Vein endothelial cell (primary cell): ENCODE measurements around the gene FAM89B. TPM values are rescaled to one million over a fixed set of nuclear protein-coding genes. Genes with fewer than 3 reads are reported as not detected.

Experiments used
- small RNA-seq: library from RNA; depleted of rRNA; stranded (forward); fragments of <200 nt; gene quantifications from one replicate; pipeline ENCODE3, GENCODE V24; 2012
- total RNA-seq: library from RNA; depleted of rRNA; stranded (reverse); fragments of >200 nt; gene quantifications from 2 replicates; pipeline ENCODE4 v1.2.3, GENCODE V29; 2012

Gene FAM89B
- 29.3 and 59.4 TPM in 2 replicates for total RNA-seq

DNA sequence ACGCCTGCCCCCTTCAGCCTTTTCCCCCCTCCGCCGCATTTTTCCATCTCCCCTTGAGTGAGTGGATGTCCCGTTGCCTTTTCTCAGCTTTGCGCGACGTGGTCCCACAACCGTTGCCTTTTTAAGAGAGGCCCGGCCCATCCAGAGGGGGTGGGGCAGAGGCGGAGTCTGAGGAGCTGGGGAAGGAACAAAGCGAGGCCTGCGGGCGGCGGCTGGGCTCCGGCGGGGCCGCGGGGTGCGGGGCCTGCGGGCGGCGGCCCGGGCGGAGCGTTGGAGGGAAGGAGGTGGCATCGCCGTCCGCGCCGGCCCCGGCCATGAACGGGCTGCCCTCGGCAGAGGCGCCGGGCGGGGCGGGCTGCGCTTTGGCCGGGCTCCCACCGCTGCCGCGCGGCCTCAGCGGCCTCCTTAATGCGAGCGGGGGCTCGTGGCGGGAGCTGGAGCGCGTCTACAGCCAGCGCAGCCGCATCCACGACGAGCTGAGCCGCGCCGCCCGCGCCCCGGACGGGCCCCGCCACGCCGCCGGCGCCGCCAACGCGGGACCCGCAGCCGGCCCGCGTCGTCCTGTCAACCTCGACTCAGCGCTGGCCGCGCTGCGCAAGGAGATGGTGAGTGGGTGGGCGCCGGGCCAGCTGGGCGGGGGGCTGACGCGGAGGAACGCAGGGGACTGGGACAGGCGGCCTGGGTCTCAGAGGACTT lies at the start of gene FAM89B:
TSS of gene FAM89B (plus strand) at position 183 of the 696 bp plus-strand sequence. CDS start at position 315, 132 bp downstream.

DNA sequence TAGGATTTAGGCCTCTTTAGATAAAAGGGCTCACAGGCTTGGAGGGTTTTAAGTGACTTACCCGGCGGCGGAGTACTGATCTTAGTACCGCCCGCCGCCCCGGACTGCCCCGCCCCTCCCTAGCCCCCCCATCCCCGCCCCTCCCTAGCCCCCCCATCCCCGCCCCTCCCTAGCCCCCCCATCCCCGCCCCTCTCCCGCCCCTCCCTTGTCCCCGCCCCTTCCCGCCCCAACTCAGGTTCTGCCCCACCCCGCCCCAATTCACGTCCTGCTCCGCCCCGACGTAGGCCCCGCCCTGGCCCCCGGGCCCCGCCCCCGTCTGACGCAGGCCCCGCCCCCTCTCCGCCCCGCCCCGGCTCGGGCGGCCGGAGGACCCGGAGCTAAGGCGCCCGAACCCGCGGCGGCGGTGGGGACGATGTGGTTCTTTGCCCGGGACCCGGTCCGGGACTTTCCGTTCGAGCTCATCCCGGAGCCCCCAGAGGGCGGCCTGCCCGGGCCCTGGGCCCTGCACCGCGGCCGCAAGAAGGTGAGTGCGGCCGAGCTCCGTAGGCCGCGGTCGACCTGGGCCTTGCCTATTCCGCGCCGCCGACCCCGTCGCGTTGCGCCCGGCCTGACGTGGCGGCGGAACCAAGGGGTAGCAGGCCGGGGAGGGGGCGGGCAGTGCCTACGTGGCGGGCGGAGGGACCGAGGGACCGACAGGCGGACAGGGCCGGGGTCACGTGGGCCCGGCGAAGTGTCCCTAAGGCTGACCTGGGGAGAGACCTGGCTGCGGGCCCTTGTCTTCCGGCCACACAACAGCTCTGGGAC lies 47.4 kb upstream of the FAM89B start, which contains the start of gene SCYL1:
TSS of gene SCYL1 (plus strand) at position 343 of the 805 bp plus-strand sequence. CDS start at position 414, 71 bp downstream.

DNA sequence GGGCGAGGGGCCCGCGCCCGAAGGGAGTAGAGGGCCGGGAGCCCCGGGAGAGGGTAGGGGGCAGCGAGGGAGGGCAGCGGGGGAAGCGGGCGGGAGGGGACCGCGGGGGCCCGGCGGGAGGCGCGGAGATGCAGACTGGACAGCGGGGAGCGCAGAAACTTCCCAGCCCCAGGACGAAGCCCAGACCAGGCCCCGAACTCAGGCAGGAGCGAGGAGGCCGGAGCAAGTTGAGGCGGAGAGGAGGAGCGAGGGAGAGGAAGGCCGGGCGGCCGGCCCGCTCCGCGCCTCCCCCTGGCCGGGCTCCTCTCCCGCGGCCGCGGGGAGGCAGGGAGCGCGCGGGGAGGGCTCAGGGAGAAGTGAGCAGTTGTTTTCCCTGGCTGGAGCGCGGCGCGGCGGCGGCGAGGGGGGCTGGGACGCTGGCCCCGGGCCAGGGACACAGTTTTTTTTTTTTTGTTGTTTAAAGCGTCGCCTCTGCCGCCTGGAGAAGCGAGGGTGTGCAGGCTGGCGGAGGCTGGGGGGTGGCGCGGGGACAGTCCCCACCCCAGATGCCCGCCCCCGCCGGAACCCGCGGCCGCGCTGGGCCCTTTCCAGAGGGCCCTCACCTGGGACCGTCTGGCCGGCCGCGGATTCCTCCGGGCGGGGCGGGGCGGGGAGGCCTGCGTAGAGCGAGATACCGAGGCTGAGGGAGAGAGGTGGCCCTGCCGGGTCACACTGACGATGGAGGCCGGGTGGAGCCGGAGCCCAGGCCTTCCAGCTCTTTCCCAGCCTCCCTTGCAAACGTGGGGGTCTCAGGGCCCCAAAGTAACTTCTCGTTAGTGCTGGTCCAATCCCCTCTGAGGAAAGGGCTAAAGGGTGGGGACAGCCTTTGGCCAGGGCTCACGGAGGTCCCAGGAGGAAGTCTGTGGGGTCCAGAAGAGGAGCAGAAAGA lies 14.1 kb upstream of the FAM89B start, which contains the start of gene LTBP3:
TSS of gene LTBP3 (minus strand) at position 358 of the 928 bp plus-strand sequence. CDS start 400 bp downstream, outside the sequence.

DNA sequence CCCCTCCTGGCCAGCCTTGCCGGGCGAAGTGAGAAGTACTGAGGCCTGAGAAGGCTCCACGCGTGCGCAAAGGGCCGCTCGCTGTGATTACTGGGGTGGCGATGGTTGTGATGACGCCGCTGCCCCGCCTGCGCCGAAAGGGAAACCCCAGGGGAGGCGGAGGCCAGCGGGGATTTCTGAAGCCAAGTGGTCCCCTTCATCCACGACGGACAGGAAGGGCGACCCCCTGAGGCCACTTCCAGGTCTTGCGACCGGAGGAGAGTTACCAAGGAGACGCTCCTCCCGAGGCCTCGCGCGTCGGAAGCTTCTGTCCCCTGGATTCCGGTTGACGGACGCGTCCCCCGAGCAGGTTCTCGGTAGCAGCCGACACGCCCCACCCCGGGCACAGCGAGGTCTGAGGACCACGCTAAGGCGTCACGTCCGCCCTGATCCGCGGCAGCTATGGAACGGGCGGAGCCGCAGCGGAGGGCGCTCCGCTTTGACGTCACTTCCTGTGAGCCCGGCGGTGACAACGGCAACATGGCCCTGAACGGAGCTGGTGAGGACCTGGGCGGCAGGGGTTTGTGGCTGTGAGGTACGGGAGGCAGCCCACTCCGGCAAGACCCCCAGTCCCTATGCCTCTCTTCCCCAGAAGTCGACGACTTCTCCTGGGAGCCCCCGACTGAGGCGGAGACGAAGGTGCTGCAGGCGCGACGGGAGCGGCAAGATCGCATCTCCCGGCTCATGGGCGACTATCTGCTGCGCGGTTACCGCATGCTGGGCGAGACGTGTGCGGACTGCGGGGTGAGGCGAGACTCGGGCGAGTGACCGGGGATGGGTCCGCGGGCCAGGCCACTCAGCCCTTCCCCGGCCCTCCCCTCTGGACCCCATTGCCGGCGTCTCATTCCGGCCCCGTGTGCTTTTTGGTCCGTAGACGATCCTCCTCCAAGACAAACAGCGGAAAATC lies 2.1 kb upstream of the FAM89B start, which contains the start of gene ZNRD2:
TSS of gene ZNRD2 (plus strand) at position 505 of the 946 bp plus-strand sequence. CDS start at position 520, 15 bp downstream.

DNA sequence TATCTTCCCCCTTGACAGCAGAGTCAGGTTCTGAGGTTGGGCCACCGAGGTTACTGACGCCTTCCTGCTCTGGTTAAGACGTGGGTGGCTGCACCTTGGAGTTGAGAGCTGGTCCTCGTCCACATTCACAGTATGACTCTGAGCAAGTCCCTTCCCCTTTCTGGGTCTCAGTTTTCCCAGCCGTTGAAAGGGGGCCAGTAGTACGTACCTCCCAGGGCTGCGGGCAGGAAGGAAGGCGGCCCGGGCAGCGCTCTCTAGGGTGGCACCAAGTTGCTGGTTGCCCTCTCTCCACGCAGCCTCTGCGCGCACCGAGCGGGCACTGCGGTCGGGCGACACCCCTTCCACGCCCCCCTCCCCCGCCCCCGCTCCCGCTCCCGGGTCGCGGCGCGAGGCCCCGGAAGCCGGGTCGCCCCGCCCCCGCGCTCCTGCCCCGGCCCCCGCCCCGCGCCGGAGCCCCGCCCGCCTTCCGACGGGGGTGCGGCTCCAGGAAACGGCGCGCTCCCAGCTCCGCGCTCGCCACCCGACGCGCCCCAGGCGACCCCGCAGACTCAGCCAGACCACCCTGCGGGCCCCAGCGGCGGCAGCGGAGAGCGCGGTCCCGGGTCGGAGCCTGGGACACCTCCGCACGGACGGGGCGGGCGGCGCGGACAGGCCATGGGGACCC lies 3.4 kb downstream of the FAM89B start, which contains the start of gene EHBP1L1:
TSS of gene EHBP1L1 (plus strand) at position 486 of the 664 bp plus-strand sequence. CDS start 250 bp downstream, outside the sequence.

DNA sequence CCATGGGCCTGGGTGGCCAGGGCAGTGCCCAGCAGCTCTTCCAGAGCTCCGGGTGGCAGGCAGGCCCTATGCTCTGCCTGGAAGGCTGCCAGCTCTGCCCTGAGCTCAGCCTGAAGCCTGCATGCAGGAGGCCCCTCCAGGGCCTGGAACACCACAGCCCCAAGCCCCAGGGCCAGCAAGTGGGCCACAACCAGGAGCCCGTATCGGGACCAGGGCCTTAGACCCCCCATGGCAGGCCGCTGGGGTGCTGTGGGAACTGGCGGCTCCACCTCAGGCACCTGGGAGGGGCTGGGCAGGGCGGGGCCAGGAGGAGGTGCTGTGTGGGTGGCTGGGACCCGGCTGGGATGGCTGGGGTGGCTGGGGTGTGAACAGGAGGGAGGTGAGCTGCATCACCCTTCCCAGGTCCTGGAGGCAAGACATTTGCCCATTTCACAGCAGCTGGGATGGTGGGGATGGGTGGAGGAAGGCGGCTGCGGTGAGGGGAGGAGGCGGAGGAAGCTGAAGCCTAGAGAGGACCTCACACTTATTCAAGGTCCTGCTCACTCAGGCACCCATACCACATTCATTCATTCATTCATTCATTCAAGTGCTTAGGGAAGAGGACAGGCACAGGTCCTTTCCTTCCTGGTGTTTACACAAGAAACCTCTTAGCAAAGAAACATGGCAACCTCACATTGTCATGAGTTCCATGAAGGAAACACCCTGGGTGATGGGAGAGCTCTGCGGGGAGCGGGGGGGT lies 23.4 kb downstream of the FAM89B start, which contains the start of gene KCNK7:
TSS of gene KCNK7 (minus strand) at position 258 of the 739 bp plus-strand sequence. CDS start at position 230, 28 bp downstream.

DNA sequence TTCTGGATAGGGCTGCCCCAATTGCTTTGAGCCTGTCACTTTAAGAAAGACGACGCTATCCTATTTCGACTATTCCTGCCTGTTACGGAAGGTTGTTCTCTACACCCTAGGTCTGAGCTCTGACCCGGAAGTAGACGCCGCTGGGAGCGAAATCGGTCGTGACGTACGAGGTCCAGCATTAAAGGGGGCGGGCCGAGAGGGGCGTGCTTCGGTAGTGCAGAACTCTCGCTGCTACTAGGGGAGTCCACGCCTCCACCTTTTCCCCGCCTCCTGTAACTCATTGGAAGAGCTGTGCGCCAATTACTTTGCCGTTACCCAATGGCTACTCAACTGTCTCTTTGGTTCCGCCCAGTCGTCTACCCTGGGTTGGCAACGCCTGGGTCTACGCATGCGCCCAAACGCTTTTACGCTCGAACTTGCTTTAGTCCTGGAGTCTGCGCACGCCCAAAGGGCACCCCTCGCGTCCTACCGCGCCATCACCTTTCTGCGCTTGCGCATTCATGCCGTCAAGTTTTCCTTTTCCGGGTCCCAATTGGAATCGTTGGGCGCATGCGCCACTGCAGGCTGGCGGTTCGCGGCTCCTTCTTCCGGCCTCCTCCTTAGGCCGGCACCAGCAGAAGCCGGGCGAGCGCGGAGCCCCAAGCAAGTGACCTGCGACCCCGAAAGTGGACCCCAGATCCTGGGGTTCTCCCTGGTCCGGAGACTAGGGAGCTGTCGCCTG lies 43.1 kb downstream of the FAM89B start, which contains the start of gene PCNX3:
TSS of gene PCNX3 (plus strand) at position 548 of the 721 bp plus-strand sequence. CDS start 536 bp downstream, outside the sequence.

Small RNAs within 50 kb of the gene (small RNA-seq; reads per million reads assigned to genes)
- not detected for gene AP001362.1

Other genes with a start within 250 kb of the FAM89B start
- 56.8 and 57.1 TPM in 2 replicates for gene DPF2, start 238.7 kb upstream of the FAM89B start, total RNA-seq
- 0.29 and 0.33 TPM in 2 replicates for gene TIGD3, start 217.8 kb upstream of the FAM89B start, total RNA-seq
- gene SLC25A45, start 189.9 kb upstream of the FAM89B start, total RNA-seq: 2.7 and 2.9 TPM in 2 replicates
- 102 and 132 TPM in 2 replicates for gene FRMD8, start 185.9 kb upstream of the FAM89B start, total RNA-seq
- 258 and 292 TPM in 2 replicates for gene NEAT1, start 149.7 kb upstream of the FAM89B start, total RNA-seq
- 6,246 and 6,812 TPM in 2 replicates for gene MALAT1, start 73.5 kb upstream of the FAM89B start, total RNA-seq
- gene SCYL1, start 47.5 kb upstream of the FAM89B start, total RNA-seq: 76.4 and 96.7 TPM in 2 replicates
- gene LTBP3, start 14.2 kb upstream of the FAM89B start, total RNA-seq: 26.8 and 52.9 TPM in 2 replicates
- gene ZNRD2, start 2.1 kb upstream of the FAM89B start, total RNA-seq: 52.6 and 56.4 TPM in 2 replicates
- 13.4 and 14.4 TPM in 2 replicates for gene EHBP1L1, start 3.5 kb downstream of the FAM89B start, total RNA-seq
- under 0.01 and 0.29 TPM in 2 replicates for gene KCNK7, start 23.3 kb downstream of the FAM89B start, total RNA-seq
- 117 and 122 TPM in 2 replicates for gene MAP3K11, start 41.7 kb downstream of the FAM89B start, total RNA-seq
- 41.9 and 48.7 TPM in 2 replicates for gene PCNX3, start 43.2 kb downstream of the FAM89B start, total RNA-seq
- 58.8 and 68.6 TPM in 2 replicates for gene SIPA1, start 65.6 kb downstream of the FAM89B start, total RNA-seq
- gene RELA, start 90.4 kb downstream of the FAM89B start, total RNA-seq: 55.5 and 63.4 TPM in 2 replicates
- gene KAT5, start 139.7 kb downstream of the FAM89B start, total RNA-seq: 38.9 and 44.5 TPM in 2 replicates
- 49.0 and 57.3 TPM in 2 replicates for gene RNASEH2C, start 148.3 kb downstream of the FAM89B start, total RNA-seq
- 20.6 and 21.9 TPM in 2 replicates for gene AP5B1, start 208.4 kb downstream of the FAM89B start, total RNA-seq
- not detected in 2 replicates for gene OVOL1, start 214.5 kb downstream of the FAM89B start, total RNA-seq